LoVo (cell line): ENCODE data around the gene LIPC.

Experiments
- DNase-seq: peaks from one replicate; pipeline ENCODE4 v3.0.0-alpha.2; 2016; ENCODE audit warnings: low spot score

LIPC gene

DNA sequence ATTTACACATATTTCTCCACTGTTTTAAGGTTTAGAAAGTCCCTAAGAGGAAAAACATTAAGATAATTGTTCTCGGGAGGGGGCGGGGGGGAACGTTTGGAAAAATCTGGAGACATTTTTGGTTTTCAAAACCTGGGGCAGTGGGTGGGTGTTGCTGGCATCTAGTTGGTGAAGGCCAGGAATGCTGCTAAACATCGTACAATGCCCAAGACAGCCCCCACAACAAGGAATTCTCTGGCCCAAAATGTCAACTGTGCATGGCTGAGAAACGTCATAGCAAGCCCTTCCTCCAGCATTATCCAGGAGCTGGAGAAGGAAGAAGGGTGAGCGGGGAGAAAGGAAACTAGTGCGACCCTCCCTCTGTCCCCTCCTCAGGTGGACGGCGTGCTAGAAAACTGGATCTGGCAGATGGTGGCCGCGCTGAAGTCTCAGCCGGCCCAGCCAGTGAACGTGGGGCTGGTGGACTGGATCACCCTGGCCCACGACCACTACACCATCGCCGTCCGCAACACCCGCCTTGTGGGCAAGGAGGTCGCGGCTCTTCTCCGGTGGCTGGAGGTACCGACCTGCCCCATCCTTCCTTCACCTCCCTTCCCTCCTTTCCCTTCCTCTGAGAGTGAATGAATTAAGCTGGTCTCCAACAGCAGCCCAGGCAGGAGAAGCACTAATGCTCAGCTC, 109.8 kb downstream of the LIPC start:
- DNase-seq = no peak

GRCh38 chr15:58543664-58544335, 112.0 kb downstream of the LIPC start:
- no peak for DNase-seq

GRCh38 chr15:58544756-58545155, 113.0 kb downstream of the LIPC start:
- DNase-seq = no peak

GRCh38 chr15:58545307-58546065, 113.7 kb downstream of the LIPC start:
- no peak for DNase-seq

GRCh38 chr15:58546066-58546591, 114.3 kb downstream of the LIPC start:
- DNase-seq = no peak

- peak; percentile 50 for DNase-seq
These were observed 115.1 kb downstream of the LIPC start for GRCh38 chr15:58546635-58547627.

- DNase-seq = no peak
These were observed 116.0 kb downstream of the LIPC start for GRCh38 chr15:58547628-58548307.

GRCh38 chr15:58548308-58549012, 116.7 kb downstream of the LIPC start:
- DNase-seq = no peak

- no peak for DNase-seq
These were observed 117.4 kb downstream of the LIPC start for GRCh38 chr15:58549013-58549784.

DNA sequence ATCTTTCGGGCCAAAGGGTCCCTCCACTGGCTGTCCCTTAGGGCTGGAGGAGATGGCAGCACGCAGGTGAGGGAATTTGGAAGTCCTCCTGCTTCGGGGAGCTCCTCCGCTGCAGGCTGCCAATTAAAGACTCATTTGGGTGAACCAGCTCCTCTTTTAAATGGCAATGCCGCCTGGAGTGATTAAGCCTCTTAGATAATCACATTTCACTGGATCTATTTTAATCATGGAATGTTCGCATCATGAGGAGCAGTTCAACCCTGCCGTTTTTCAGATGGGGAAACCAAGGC, 117.9 kb downstream of the LIPC start:
- DNase-seq = no peak

DNA sequence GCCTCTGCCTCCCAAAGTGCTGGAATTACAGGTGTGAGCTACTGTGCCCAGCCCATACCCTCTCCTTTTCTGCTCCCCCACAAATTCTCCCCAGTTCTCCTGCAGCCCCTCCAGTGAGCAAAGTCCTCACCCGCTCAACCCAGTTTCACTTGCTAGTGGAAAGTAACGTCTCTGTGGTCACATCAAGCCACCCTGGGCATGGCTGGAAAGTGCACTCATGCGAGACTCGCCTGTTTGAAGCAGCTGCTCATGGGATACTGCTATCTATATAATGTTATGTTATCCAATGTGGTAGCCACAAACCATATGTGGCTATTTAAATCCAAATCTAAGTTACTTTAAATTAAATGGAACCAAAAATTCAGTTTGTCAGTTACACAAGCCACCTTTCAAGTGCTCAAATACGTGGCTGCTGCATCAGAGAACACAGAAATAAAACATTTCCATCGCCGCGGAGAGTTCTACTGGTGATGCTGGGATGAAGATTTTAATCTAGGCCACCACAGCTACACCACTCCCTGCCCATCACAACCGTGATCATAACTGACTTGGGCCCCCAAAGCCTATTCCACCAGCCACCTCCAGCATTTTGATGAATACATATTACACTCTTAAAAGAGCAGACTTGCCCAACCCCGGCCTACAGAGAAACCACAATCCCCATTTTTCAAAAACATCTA, 119.4 kb downstream of the LIPC start:
- DNase-seq = no peak

- no peak for DNase-seq
These were observed 120.1 kb downstream of the LIPC start for GRCh38 chr15:58551764-58552504.

GRCh38 chr15:58552505-58553364, 120.9 kb downstream of the LIPC start:
- DNase-seq = no peak

DNA sequence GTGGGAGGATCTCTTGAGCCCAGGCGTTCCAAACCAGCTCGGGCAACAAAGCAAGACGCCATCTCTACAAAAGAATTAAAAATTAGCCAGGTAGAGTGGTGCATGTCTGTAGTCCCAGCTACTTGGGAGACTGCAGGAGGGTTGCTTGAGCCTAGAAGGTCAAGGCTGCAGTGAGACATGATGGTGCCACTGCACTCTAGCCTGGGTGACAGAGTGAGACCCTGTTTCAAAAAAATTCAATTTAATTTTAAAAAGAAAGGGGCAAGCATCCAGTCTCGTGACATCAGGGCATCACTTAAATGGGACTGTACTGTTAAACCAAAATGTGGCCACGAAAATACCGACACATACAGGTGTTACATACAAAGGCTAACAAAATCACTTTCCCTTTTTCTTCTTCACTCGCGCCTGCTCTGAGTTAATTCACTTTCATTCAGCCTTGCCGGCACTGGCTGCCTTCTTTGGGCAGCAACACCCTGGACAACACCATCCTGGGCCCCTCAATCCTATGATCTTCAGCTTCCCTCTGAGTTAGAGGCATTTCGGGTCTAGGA, 121.7 kb downstream of the LIPC start:
- no peak for DNase-seq

- no peak for DNase-seq
These were observed 123.0 kb downstream of the LIPC start for GRCh38 chr15:58554758-58555157.

DNA sequence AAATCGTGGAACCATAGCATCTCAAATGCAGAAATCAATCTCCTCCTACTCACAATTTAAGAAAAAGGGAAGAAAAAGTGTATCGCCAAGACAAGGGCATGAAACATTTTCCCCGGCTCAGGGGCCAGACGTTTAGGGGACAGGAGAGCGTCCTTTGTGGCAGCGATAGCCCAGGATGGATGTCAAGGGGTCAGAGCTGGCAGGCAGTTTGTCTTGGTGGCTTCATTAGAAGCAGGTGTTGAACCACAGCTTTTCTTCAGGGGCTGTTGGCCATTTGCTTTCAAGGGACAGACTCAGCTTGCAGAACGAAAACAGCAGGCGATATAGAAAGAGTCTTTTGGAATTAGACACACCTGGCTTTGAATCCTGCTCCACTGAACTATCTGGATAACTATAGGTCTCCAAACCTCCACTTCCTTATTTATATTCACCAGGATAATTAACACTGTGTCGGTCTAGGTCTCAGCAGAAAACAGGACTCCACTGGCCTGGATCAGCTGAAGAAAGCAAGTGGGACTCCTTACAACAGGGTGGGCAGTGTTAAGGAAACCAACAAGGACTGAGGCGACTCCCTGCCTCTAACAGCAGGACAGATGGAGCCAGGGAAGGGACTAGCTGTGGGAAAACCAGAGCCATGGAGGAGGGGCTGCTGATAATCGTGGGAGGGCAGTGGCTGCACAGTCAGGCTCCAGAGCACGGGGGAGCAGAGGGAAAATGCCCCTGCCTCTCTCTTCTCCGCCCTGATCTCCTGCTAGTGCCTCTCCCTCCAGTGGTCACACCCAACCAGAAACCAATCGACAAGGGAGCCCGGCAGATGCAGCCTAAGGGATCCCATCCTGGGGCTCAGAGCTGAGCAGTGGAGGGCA, 123.6 kb downstream of the LIPC start:
- no peak for DNase-seq
